Activated CD4-positive, alpha-beta memory T cell treated with anti-CD3 and anti-CD28 coated beads for 36 hours (primary cell): ENCODE data around the gene ATG16L2. TPM values are rescaled to one million over a fixed set of nuclear protein-coding genes. Genes with fewer than 3 reads are reported as not detected.

Experiments
- CTCF ChIA-PET: fragments of 350-600 bp; sonication (Branson Sonifier 250); formaldehyde crosslinking; loops from one replicate; lab custom pipeline; 2021; ENCODE audit warnings: antibody characterized with exemption, inconsistent platforms; lab: Charles Lee
- POLR2A ChIA-PET: fragments of 350-600 bp; sonication (Branson Sonifier 250); formaldehyde crosslinking; loops from one replicate; lab custom pipeline; 2021; ENCODE audit warnings: antibody characterized with exemption; lab: Charles Lee
- DNase-seq: peaks from one replicate; pipeline ENCODE4 v3.0.0-alpha.2; 2020
- H3K27ac Mint-ChIP-seq: one replicate; pipeline ENCODE4 v1.8.0; 2021; ENCODE audit warnings: mixed read lengths
- H3K27me3 Mint-ChIP-seq: one replicate; pipeline ENCODE4 v1.8.0; 2021; ENCODE audit warnings: mixed read lengths
- H3K36me3 Mint-ChIP-seq: one replicate; pipeline ENCODE4 v1.8.0; 2021; ENCODE audit warnings: mixed read lengths
- H3K4me1 Mint-ChIP-seq: one replicate; pipeline ENCODE4 v1.8.0; 2021; ENCODE audit warnings: low read depth, mixed read lengths
- H3K4me3 Mint-ChIP-seq: one replicate; pipeline ENCODE4 v1.8.0; 2021; ENCODE audit warnings: mild to moderate bottlenecking, mixed read lengths
- H3K9me3 Mint-ChIP-seq: one replicate; pipeline ENCODE4 v1.8.0; 2021; ENCODE audit warnings: mixed read lengths
- intact Hi-C: fragments of 100-400 bp; cut with micrococcal nuclease; formaldehyde crosslinking; loops from one replicate; pipeline ENCODE4 v1.15.1; 2023
- total RNA-seq, 2 experiments: library from RNA; stranded (reverse); gene quantifications; one replicate each; pipeline ENCODE4 v1.2.3, GENCODE V29; 2021

Gene ATG16L2
- total RNA-seq, 2 experiments from 2014 or later: 79.7 to 91.1 TPM

DNA sequence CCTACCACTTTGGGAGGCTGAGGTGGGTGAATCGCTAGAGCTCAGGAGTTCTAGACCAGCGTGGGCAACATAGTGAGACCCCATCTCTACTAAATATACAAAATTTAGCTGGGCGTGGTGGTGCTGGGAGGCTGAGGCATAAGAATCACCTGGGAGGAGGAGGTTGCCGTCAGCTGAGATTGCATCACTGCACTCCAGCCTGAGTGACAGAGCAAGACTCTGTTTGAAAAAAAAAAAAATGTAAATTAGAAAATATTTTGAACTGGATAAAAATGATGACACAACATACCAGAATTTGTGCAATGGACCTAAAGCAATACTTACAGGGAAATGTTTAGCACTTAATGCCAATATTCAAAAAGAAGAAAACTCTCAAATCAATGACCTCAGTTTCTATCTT is 46.4 kb downstream of the ATG16L2 start:
- CTCF ChIA-PET: no interaction called here
- Mint-ChIP-seq H3K27ac (no peak overlapping the region), H3K27me3 (no peaks in the 10 kb centered on the region), H3K4me3 (no peak overlapping the region), H3K36me3 (no peaks in the 10 kb centered on the region), H3K4me1 (peaks cover 4% of the 10 kb centered on the region), H3K9me3 (no peaks in the 10 kb centered on the region)
- DNase-seq: no peak
- POLR2A ChIA-PET: no interaction called here
- intact Hi-C loops: no loop called here

DNA sequence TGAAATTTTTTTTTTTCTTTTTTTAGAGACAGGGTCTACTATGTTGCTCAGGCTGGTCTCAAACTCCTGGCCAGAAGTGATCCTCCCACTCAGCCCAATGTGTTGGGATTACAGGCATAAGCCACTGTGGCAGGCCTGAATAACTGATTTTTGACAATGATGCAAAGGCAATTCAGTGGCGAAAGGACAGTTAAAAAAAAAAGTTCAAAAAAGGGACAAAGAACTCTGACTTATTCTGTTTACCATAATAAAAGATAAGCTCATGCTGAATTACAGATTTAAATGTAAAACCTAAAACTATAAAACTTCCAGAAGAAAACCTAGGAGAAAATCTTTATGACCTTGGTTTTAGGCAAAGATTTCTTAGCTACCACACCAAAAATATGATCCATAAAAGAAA is 48.9 kb downstream of the ATG16L2 start:
- Mint-ChIP-seq H3K27me3 (no peaks in the 10 kb centered on the region), H3K27ac (no peak overlapping the region), H3K4me1 (peaks cover 4% of the 10 kb centered on the region), H3K36me3 (peaks cover 3% of the 10 kb centered on the region), H3K9me3 (no peaks in the 10 kb centered on the region), H3K4me3 (no peak overlapping the region)
- DNase-seq: no peak
- ChIA-PET POLR2A (no interaction called here), CTCF (no interaction called here)
- intact Hi-C loops: no loop called here

DNA sequence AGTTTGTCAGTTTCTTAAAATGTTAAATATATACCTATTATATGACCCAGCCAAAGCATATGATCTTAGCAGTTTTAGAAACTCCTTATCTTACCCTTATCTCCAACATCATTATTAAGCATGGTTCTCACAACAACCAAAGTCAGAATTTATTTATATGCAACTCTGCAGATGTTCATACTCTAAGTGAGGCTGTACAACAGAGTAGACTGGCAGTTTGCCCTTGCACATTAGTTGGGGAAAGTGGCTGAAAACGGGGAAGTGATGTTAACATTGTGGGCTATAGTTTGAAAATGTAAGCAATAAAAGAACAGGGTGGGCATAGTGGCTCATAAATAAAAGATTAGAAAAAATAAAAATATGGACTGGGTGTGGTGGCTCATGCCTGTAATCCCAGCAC is 49.7 kb downstream of the ATG16L2 start:
- intact Hi-C loops: no loop called here
- H3K4me3 Mint-ChIP-seq: no peak overlapping the region
- POLR2A ChIA-PET: no interaction called here
- CTCF ChIA-PET: no interaction called here
- peaks cover 6% of the 10 kb centered on the region for H3K36me3 Mint-ChIP-seq
- no peaks in the 10 kb centered on the region for H3K9me3 Mint-ChIP-seq
- no peak overlapping the region for H3K27ac Mint-ChIP-seq
- no peaks in the 10 kb centered on the region for H3K27me3 Mint-ChIP-seq
- DNase-seq: no peak
- H3K4me1 Mint-ChIP-seq: peaks cover 4% of the 10 kb centered on the region

DNA sequence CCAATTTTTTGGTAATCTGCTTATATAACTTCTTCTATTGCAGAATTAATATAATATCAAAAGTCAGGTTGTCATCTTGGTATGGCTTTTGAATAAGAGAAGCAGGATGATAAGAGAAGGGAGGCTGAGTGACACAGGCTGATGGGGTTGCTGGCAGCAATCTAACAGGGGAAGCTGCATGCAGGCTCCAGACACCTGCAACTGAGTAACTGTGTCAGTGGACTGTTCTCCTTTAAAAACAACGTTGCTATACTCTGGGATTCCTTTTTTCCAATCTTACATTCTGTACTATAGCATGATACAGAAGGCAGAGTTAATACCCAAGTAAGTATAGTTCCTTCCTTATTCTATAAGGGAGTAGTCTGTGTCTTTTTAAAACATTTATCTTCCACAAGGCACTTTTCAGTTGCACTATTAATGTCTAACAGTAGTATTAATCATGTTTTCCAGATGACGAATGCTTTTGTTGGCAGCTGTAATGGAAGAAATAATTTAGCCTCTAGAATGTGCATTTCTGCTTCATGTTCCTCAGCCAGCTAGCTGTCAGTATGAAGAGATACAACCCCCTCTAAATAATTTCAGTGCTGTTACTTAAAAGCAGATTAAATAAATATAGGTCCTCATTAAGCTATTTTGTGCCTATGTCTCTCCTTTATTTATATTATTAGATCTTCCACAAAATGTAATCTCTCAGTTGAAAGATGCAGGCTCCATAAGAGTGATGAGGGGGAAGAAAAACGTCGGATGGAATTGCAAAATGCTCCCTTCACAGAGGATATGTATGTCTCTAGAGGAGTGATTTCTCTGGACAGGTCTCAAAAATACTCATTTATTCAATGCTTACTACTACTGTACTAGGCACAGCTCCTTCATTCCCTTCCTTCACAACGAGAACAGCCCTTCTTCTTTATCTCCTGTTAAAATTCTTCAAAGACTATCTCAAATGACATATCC is 50.8 kb downstream of the ATG16L2 start:
- DNase-seq: no peak
- ChIA-PET CTCF (interaction anchor here (3.3 kb wide), 1 partner anchor 313 kb away, joined by 11 read pairs; no protein-coding TSS in a partner anchor), POLR2A (interaction anchor here (0.6 kb wide), 1 partner anchor 659 kb away, joined by 3 read pairs; no protein-coding TSS in a partner anchor)
- Mint-ChIP-seq H3K27ac (no peak overlapping the region), H3K27me3 (no peaks in the 10 kb centered on the region), H3K36me3 (peaks cover 6% of the 10 kb centered on the region), H3K4me1 (peaks cover 8% of the 10 kb centered on the region), H3K9me3 (no peaks in the 10 kb centered on the region), H3K4me3 (no peak overlapping the region)
- intact Hi-C loops: no loop called here

DNA sequence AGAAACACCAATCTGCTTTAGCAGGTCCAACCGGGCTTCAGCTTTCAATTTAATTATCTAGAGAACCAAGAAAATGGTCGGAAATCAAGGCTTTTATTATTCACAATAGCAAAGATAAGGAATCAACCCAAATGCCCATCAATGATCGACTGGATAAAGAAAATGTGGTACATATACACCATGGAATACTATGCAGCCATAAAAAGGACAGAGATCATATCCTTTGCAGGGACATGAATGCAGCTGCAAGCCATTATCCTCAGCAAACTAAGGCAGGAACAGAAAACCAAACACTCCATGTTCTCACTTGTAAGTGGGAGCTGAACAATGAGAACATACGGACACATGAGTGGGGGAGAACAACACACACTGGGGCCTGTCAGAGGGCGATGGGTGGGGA is 53.8 kb downstream of the ATG16L2 start:
- intact Hi-C loops: no loop called here
- Mint-ChIP-seq H3K4me1 (peaks cover 20% of the 10 kb centered on the region), H3K9me3 (no peaks in the 10 kb centered on the region), H3K27ac (no peak overlapping the region), H3K36me3 (peaks cover 6% of the 10 kb centered on the region), H3K4me3 (no peak overlapping the region), H3K27me3 (no peaks in the 10 kb centered on the region)
- ChIA-PET CTCF (interaction anchor here (3.3 kb wide), 1 partner anchor 310 kb away, joined by 11 read pairs; no protein-coding TSS in a partner anchor), POLR2A (no interaction called here)
- no peak for DNase-seq

DNA sequence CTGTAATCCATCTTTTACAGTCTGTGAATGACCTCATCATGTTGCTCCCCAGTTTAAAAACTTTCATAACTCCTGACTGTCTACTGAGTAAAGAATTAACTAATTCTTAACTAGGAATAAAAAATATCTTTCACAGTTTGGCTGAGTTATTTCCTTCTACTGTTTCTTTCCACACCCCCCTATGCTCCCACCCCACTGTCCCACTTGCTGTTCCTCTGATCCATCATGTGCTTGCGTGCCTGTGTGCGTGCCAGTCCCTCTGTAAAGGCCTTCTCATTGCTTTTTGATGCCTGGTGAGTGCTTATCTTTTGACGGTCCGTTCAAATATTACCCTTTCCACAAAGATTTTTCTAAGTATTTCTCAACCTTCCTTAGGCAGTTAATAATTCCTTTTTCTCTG is 55.6 kb downstream of the ATG16L2 start:
- Mint-ChIP-seq H3K4me3 (no peak overlapping the region), H3K36me3 (peaks cover 6% of the 10 kb centered on the region), H3K27ac (no peak overlapping the region), H3K9me3 (no peaks in the 10 kb centered on the region), H3K27me3 (no peaks in the 10 kb centered on the region), H3K4me1 (peaks cover 20% of the 10 kb centered on the region)
- intact Hi-C loops: no loop called here
- POLR2A ChIA-PET: no interaction called here
- CTCF ChIA-PET: interaction anchor here (0.5 to 0.7 kb wide), 2 partner anchors 308 to 760 kb away, joined by 3 to 4 read pairs; no protein-coding TSS in a partner anchor
- DNase-seq: no peak

DNA sequence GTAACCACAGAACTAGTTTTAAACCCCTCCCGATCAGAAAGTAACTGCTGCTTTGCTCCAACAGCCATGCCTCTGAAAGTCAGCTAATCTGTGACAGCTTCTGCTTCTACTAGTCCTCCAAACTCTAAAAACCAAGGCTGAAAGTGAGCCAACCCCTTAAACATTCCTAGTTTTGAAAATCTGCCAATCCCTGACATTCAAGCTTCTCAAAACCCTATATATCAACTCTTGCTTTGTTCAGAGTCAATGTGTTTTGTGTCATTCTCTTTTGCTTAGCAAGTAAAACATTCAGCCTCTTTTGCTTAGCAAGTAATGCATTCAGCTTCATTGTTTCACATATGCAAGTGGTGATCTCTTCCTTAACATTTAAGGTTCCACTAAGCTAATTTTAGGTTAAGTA is 56.9 kb downstream of the ATG16L2 start:
- no peak for DNase-seq
- H3K4me3 Mint-ChIP-seq: no peak overlapping the region
- ChIA-PET CTCF (interaction anchor here (1.1 kb wide), 1 partner anchor 395 kb away, joined by 3 read pairs; no protein-coding TSS in a partner anchor), POLR2A (no interaction called here)
- no peak overlapping the region for H3K27ac Mint-ChIP-seq
- H3K4me1 Mint-ChIP-seq: peaks cover 16% of the 10 kb centered on the region
- no peaks in the 10 kb centered on the region for H3K27me3 Mint-ChIP-seq
- intact Hi-C loops: no loop called here
- H3K9me3 Mint-ChIP-seq: no peaks in the 10 kb centered on the region
- H3K36me3 Mint-ChIP-seq: peaks cover 6% of the 10 kb centered on the region

DNA sequence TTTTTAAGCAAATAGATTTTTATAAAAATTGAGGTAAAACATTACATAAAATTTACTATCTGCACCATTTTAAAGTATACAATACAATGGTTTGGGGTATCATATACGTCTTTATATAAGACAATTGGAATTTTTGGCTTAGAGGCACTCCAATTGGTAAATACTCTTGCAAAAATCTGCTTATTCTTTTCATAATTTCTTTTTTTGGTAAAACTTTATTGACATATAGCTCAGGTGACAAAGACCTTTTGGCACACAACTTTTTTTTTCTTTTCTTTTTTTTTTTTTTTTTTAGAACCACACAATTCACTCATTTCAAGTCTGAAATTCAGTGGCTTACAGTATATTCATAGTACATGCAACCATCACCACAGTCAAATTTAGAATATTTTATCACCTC is 57.8 kb downstream of the ATG16L2 start:
- Mint-ChIP-seq H3K27ac (no peak overlapping the region), H3K27me3 (no peaks in the 10 kb centered on the region), H3K4me3 (no peak overlapping the region), H3K4me1 (peaks cover 16% of the 10 kb centered on the region), H3K36me3 (peaks cover 6% of the 10 kb centered on the region), H3K9me3 (no peaks in the 10 kb centered on the region)
- POLR2A ChIA-PET: no interaction called here
- intact Hi-C loops: no loop called here
- CTCF ChIA-PET: interaction anchor here (0.7 to 1.1 kb wide), 2 partner anchors 394 to 402 kb away, joined by 3 read pairs; no protein-coding TSS in a partner anchor
- no peak for DNase-seq

DNA sequence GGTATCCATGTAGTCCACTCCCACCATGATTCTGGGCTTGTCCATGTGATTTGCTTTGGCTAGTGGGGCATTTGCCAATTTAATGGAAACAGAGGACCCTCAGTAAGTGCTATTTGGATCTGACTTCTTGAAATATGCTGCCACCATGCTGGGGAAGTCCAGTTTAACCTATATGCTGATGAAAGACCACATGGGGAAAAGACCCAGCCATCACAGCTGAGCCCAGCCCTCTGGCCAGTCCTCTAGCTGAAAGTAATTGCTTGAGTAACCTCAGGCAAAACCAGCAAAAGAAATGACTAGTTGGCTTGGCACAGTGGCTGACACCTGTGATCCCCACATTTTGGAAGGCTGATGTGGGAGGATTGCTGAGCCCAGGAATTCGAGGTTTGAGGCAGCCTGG is 61.5 kb downstream of the ATG16L2 start:
- ChIA-PET POLR2A (no interaction called here), CTCF (interaction anchor here (1.2 to 1.5 kb wide), 2 partner anchors 309 to 431 kb away, joined by 3 to 4 read pairs; no protein-coding TSS in a partner anchor)
- Mint-ChIP-seq H3K9me3 (peaks cover 6% of the 10 kb centered on the region), H3K36me3 (peaks cover 12% of the 10 kb centered on the region), H3K4me3 (no peak overlapping the region), H3K27ac (no peak overlapping the region), H3K4me1 (peaks cover 9% of the 10 kb centered on the region), H3K27me3 (no peaks in the 10 kb centered on the region)
- intact Hi-C loops: no loop called here
- DNase-seq: no peak

DNA sequence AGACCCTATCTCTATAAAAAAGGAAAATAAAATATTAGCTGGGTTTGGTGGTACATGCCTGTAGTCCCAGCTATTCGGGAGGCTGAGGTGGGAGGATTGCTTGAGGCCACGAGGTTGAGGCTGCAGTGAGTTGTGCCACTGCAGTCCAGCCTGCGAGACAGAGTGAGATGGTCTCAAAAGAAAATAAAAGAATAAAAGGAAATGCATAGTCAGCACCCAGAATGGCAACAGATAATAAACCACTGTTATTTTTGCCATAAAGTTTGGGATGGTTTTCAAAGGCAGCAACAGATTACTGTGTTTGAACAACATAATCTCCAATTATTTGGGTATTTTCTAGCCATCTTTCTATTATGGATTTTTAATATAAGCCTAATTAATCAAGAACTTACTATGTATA is 61.9 kb downstream of the ATG16L2 start:
- intact Hi-C loops: no loop called here
- DNase-seq: no peak
- Mint-ChIP-seq H3K27me3 (no peaks in the 10 kb centered on the region), H3K4me1 (peaks cover 6% of the 10 kb centered on the region), H3K9me3 (peaks cover 6% of the 10 kb centered on the region), H3K36me3 (peaks cover 16% of the 10 kb centered on the region), H3K4me3 (no peak overlapping the region), H3K27ac (no peak overlapping the region)
- ChIA-PET CTCF (interaction anchor here (1.5 kb wide), 1 partner anchor 309 kb away, joined by 3 read pairs; no protein-coding TSS in a partner anchor), POLR2A (no interaction called here)
